ENCODE results near the gene LRRC8C.

- TF ChIP-seq CTCF (IDR thresholded peaks at IDR 0.05) (no peak), POLR2AphosphoS5 (IDR thresholded peaks at IDR 0.05) (no peak), POLR2A (IDR thresholded peaks at IDR 0.05) (no peak)
Observed at GRCh38 chr1:89721351-89721750, 88.4 kb downstream of the LRRC8C start.

Data from sigmoid colon (tissue), 4 donors.